SKM-1 treated with dmso at 0.1 percent for 144 hours (cell line): Measurements from ENCODE around the gene SFMBT2.
"Not testable (repeated sequence)": the region's sequence is repeated elsewhere in the genome, so short reads cannot be mapped to it uniquely, and the experiment has no call there.

ENCODE experiments used
- DNase-seq: peaks from one replicate; lab custom pipeline; 2025; ENCODE audit not compliant: unreplicated experiment; lab: John Stamatoyannopoulos, UW

Gene SFMBT2

GRCh38 chr10:7234109-7234508 lies 176.7 kb downstream of the SFMBT2 start:
- DNase-seq = no peak

- no peak for DNase-seq
These were observed 177.4 kb downstream of the SFMBT2 start for GRCh38 chr10:7233259-7233991.

- DNase-seq = no peak
These were observed 179.1 kb downstream of the SFMBT2 start for GRCh38 chr10:7231509-7232414.

- no peak for DNase-seq
These were observed 179.9 kb downstream of the SFMBT2 start for GRCh38 chr10:7230951-7231350.

GRCh38 chr10:7230036-7230435 lies 180.8 kb downstream of the SFMBT2 start:
- no peak for DNase-seq

- no peak for DNase-seq
These were observed 185.7 kb downstream of the SFMBT2 start for GRCh38 chr10:7225133-7225532.

GRCh38 chr10:7218968-7219367 lies 191.9 kb downstream of the SFMBT2 start:
- no peak for DNase-seq

GRCh38 chr10:7212696-7213095 lies 198.1 kb downstream of the SFMBT2 start:
- not testable (repeated sequence) for DNase-seq

- no peak for DNase-seq
These were observed 198.8 kb downstream of the SFMBT2 start for GRCh38 chr10:7211857-7212577.

- no peak for DNase-seq
These were observed 200.3 kb downstream of the SFMBT2 start for GRCh38 chr10:7210516-7210915.

GRCh38 chr10:7209458-7209857 lies 201.4 kb downstream of the SFMBT2 start:
- no peak for DNase-seq

- no peak for DNase-seq
These were observed 204.3 kb downstream of the SFMBT2 start for GRCh38 chr10:7206412-7207100.

GRCh38 chr10:7205656-7206055 lies 205.2 kb downstream of the SFMBT2 start:
- DNase-seq = no peak

GRCh38 chr10:7202793-7203355 lies 208.0 kb downstream of the SFMBT2 start:
- no peak for DNase-seq

GRCh38 chr10:7199152-7199760 lies 211.6 kb downstream of the SFMBT2 start:
- DNase-seq = no peak

- DNase-seq = no peak
These were observed 214.6 kb downstream of the SFMBT2 start for GRCh38 chr10:7196284-7196683.

GRCh38 chr10:7195118-7195517 lies 215.7 kb downstream of the SFMBT2 start:
- DNase-seq = no peak

- no peak for DNase-seq
These were observed 216.3 kb downstream of the SFMBT2 start for GRCh38 chr10:7194571-7194970.

- no peak for DNase-seq
These were observed 217.5 kb downstream of the SFMBT2 start for GRCh38 chr10:7193369-7193768.

- DNase-seq = no peak
These were observed 217.9 kb downstream of the SFMBT2 start for GRCh38 chr10:7192831-7193361.
